OCI-LY1 (cell line): ENCODE measurements around the gene SIK2.

Experiments used
- EZH2 ChIP-seq: fragments of 200-600 bp; sonication (generic), shearing (Covaris generic); IDR thresholded peaks from 2 replicates; pipeline ENCODE4 v1.8.0; 2017; ENCODE audit warnings: borderline replicate concordance, mixed run types, mild to moderate bottlenecking, antibody characterized with exemption, low read length, moderate library complexity, mixed read lengths
- TF ChIP-seq, protein P1 (sequence below): fragments of 200-600 bp; sonication (generic), shearing (Covaris generic); IDR thresholded peaks from 2 replicates; pipeline ENCODE4 v1.5.1; 2017; ENCODE audit warnings: mild to moderate bottlenecking, antibody characterized with exemption, low read length, moderate library complexity, mixed read lengths

- TF ChIP-seq, protein P1, sequence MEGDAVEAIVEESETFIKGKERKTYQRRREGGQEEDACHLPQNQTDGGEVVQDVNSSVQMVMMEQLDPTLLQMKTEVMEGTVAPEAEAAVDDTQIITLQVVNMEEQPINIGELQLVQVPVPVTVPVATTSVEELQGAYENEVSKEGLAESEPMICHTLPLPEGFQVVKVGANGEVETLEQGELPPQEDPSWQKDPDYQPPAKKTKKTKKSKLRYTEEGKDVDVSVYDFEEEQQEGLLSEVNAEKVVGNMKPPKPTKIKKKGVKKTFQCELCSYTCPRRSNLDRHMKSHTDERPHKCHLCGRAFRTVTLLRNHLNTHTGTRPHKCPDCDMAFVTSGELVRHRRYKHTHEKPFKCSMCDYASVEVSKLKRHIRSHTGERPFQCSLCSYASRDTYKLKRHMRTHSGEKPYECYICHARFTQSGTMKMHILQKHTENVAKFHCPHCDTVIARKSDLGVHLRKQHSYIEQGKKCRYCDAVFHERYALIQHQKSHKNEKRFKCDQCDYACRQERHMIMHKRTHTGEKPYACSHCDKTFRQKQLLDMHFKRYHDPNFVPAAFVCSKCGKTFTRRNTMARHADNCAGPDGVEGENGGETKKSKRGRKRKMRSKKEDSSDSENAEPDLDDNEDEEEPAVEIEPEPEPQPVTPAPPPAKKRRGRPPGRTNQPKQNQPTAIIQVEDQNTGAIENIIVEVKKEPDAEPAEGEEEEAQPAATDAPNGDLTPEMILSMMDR = no peak
- no peak for TF ChIP-seq EZH2
These were observed 96.8 kb downstream of the SIK2 start for GRCh38 chr11:111698852-111699559.
